Tibial nerve (tissue), 4 donors: ENCODE results near the gene MYOG.

ENCODE experiments used
- EP300 ChIP-seq, 2 donors: sonication (generic); formaldehyde crosslinking; IDR thresholded peaks; one replicate each; pipeline ENCODE4 v1.6.1; 2017; ENCODE audit warnings: antibody characterized with exemption in 2 of 2, mild to moderate bottlenecking in 1 of 2
- POLR2A ChIP-seq, 2 donors: fragments of 450-650 bp; IDR thresholded peaks; one replicate each; pipeline ENCODE4 v1.6.1; 2017; ENCODE audit warnings: antibody characterized with exemption in 2 of 2, mild to moderate bottlenecking in 2 of 2, moderate library complexity in 2 of 2
- TF ChIP-seq, protein P1 (sequence below), 5 experiments: fragments of 200-600 bp in 3 of 5; fragments of 450-650 bp in 2 of 5; sonication (generic) in 3 of 5; IDR thresholded peaks; one replicate each; pipeline ENCODE4 v1.5.1; 2016 to 2019; ENCODE audit warnings: antibody characterized with exemption in 5 of 5, mild to moderate bottlenecking in 3 of 5, moderate library complexity in 2 of 5

DNA sequence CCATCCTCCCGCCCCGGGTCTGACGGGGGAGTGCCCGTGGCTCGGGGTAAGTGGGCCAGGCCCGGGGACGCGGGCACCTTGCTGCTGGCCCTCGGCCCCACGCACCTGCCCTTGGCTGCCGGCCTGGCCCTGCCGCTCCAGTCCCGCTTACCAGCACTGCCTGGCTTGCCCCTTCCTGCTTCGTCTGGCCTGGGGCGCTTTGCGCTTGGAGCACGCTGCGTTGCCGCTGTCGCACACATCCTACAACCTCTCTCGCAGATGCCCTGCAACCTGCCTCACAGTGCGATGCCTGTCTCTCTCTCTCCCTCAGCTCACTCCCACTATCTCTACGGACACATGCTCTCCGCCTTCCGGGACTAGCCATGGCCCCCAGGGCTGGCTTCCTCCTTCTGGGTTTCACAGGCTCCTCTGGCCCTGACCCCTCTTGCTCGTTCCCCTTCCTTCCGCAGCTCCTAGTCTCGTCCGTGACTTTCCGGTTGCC is 9.7 kb downstream of the MYOG start:
- TF ChIP-seq, protein P1, sequence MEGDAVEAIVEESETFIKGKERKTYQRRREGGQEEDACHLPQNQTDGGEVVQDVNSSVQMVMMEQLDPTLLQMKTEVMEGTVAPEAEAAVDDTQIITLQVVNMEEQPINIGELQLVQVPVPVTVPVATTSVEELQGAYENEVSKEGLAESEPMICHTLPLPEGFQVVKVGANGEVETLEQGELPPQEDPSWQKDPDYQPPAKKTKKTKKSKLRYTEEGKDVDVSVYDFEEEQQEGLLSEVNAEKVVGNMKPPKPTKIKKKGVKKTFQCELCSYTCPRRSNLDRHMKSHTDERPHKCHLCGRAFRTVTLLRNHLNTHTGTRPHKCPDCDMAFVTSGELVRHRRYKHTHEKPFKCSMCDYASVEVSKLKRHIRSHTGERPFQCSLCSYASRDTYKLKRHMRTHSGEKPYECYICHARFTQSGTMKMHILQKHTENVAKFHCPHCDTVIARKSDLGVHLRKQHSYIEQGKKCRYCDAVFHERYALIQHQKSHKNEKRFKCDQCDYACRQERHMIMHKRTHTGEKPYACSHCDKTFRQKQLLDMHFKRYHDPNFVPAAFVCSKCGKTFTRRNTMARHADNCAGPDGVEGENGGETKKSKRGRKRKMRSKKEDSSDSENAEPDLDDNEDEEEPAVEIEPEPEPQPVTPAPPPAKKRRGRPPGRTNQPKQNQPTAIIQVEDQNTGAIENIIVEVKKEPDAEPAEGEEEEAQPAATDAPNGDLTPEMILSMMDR (IDR thresholded peaks at IDR 0.05) = no peak
- TF ChIP-seq POLR2A (IDR thresholded peaks at IDR 0.05) (no peak), EP300 (IDR thresholded peaks at IDR 0.05) (no peak)
